ENCODE data around the gene BAZ1A. TPM values are rescaled to one million over a fixed set of nuclear protein-coding genes. Genes with fewer than 3 reads are reported as not detected.

The BAZ1A gene
- total and polyA plus RNA-seq, 2 experiments from 2014 or later, result 24.2 to 26.8 TPM

- TF ChIP-seq, protein P1, sequence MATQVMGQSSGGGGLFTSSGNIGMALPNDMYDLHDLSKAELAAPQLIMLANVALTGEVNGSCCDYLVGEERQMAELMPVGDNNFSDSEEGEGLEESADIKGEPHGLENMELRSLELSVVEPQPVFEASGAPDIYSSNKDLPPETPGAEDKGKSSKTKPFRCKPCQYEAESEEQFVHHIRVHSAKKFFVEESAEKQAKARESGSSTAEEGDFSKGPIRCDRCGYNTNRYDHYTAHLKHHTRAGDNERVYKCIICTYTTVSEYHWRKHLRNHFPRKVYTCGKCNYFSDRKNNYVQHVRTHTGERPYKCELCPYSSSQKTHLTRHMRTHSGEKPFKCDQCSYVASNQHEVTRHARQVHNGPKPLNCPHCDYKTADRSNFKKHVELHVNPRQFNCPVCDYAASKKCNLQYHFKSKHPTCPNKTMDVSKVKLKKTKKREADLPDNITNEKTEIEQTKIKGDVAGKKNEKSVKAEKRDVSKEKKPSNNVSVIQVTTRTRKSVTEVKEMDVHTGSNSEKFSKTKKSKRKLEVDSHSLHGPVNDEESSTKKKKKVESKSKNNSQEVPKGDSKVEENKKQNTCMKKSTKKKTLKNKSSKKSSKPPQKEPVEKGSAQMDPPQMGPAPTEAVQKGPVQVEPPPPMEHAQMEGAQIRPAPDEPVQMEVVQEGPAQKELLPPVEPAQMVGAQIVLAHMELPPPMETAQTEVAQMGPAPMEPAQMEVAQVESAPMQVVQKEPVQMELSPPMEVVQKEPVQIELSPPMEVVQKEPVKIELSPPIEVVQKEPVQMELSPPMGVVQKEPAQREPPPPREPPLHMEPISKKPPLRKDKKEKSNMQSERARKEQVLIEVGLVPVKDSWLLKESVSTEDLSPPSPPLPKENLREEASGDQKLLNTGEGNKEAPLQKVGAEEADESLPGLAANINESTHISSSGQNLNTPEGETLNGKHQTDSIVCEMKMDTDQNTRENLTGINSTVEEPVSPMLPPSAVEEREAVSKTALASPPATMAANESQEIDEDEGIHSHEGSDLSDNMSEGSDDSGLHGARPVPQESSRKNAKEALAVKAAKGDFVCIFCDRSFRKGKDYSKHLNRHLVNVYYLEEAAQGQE (IDR thresholded peaks at IDR 0.05; ENCODE audit: unreplicated experiment), result no peak
- TF ChIP-seq POLR2AphosphoS5 (IDR thresholded peaks at IDR 0.05; ENCODE audit: low read depth), result no peak
- TF ChIP-seq CREB1 (CRISPR knock-in tag; IDR thresholded peaks at IDR 0.05; ENCODE audit: low read depth), result no peak
- TF ChIP-seq NANOG (IDR thresholded peaks at IDR 0.05; ENCODE audit: borderline replicate concordance), result no peak
- no peak for TF ChIP-seq JUNB (IDR thresholded peaks at IDR 0.05; ENCODE audit: unreplicated experiment)
- no peak for TF ChIP-seq EZH2phosphoT487 (IDR thresholded peaks at IDR 0.05; ENCODE audit: unreplicated experiment)
- no peak for TF ChIP-seq ZNF462 (CRISPR knock-in tag; IDR thresholded peaks at IDR 0.05)
- no peak for TF ChIP-seq ZNF114 (CRISPR knock-in tag; IDR thresholded peaks at IDR 0.05)
Observed at GRCh38 chr14:34754687-34755086, 120.5 kb downstream of the BAZ1A start (continued).
